ENCODE data around the gene DES.

Gene DES

DNA sequence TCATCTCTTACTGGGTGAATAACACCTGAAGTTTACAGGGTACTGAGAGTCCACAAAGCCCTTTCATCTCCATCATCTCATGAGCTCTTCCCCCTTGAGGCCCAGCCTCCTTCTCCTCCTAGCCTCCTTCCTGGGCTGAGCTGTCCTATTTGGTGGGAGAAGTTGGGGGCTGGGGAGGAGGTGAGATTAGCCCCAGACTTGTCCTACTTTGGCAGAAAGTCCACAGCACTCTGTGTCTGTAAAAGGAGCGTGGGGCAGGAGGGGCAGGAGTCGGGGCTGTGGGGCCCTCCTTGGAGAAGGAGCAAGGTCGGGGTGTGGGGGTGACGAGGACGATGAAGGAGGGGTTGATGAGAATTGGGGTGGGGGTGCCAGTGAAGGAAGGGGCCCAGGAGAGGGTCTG is 10.0 kb upstream of the DES start:
- Histone ChIP-seq H3K27me3 (replicated peaks; ENCODE audit: insufficient read depth, low read length) (peaks cover 3% of the 10 kb centered on the region; the same call in 1 of the 2 replicates), H4K20me1 (ENCODE audit: insufficient read depth, low read length) (no peaks in the 10 kb centered on the region), H3K9me2 (replicated peaks; ENCODE audit: insufficient read depth, low read length) (no peaks in the 10 kb centered on the region), H2AFZ (ENCODE audit: low read length) (no peak overlapping the region), H3F3A (ENCODE audit: insufficient read depth, low read length) (no peaks in the 10 kb centered on the region), H3K79me2 (ENCODE audit: low read length) (no peaks in the 10 kb centered on the region), H3K4me1 (ENCODE audit: low read length) (no peaks in the 10 kb centered on the region), H3K4me2 (ENCODE audit: low read depth, low read length) (no peak overlapping the region), H3K4me3 (ENCODE audit: low read length) (no peak overlapping the region), H3K9me3 (replicated peaks; ENCODE audit: insufficient read depth, low read length) (no peaks in the 10 kb centered on the region), H3K9ac (ENCODE audit: low read length) (no peak overlapping the region), H3K36me3 (replicated peaks; ENCODE audit: insufficient read depth, low read length) (no peaks in the 10 kb centered on the region), H3K27ac (ENCODE audit: low read length) (no peak overlapping the region)
- TF ChIP-seq, protein P1, sequence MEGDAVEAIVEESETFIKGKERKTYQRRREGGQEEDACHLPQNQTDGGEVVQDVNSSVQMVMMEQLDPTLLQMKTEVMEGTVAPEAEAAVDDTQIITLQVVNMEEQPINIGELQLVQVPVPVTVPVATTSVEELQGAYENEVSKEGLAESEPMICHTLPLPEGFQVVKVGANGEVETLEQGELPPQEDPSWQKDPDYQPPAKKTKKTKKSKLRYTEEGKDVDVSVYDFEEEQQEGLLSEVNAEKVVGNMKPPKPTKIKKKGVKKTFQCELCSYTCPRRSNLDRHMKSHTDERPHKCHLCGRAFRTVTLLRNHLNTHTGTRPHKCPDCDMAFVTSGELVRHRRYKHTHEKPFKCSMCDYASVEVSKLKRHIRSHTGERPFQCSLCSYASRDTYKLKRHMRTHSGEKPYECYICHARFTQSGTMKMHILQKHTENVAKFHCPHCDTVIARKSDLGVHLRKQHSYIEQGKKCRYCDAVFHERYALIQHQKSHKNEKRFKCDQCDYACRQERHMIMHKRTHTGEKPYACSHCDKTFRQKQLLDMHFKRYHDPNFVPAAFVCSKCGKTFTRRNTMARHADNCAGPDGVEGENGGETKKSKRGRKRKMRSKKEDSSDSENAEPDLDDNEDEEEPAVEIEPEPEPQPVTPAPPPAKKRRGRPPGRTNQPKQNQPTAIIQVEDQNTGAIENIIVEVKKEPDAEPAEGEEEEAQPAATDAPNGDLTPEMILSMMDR (IDR thresholded peaks at IDR 0.05; ENCODE audit: low read length) = no peak
- TF ChIP-seq EZH2phosphoT487 (IDR thresholded peaks at IDR 0.05; ENCODE audit: low read length) (no peak), EZH2 (optimal IDR thresholded peaks at IDR 0.05; ENCODE audit: low read depth, low read length) (no peak)
- no peak for DNase-seq

DNA sequence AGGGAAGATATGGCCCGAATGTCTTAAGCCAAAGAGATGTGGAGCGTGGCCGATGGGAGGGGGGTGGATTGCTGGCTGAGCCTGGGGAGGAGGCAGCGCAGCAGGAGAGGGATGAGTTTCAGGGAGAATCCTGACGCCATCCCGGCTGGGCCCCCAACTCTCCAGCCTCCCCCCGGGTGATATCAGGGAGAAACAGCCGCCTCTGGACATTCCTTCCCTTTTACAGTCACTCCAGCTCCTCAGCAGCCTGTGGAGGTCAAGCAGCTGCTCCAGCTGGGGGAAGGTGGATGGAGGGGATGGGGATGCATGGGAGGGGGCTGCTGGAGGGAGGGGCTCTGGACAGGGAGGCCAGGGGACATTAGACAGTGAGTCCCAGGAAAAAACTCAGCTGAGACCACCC is 9.5 kb upstream of the DES start:
- no peak for DNase-seq
- TF ChIP-seq EZH2 (optimal IDR thresholded peaks at IDR 0.05; ENCODE audit: low read depth, low read length) (no peak), EZH2phosphoT487 (IDR thresholded peaks at IDR 0.05; ENCODE audit: low read length) (no peak)
- TF ChIP-seq, protein P1 (IDR thresholded peaks at IDR 0.05; ENCODE audit: low read length) = no peak
- no peaks in the 10 kb centered on the region for H3K9me3 ChIP-seq (replicated peaks; ENCODE audit: insufficient read depth, low read length)
- H3K4me1 ChIP-seq (ENCODE audit: low read length) = no peaks in the 10 kb centered on the region
- H4K20me1 ChIP-seq (ENCODE audit: insufficient read depth, low read length) = no peaks in the 10 kb centered on the region
- no peak overlapping the region for H3K27ac ChIP-seq (ENCODE audit: low read length)
- no peaks in the 10 kb centered on the region for H3K79me2 ChIP-seq (ENCODE audit: low read length)
- peaks cover 3% of the 10 kb centered on the region; the same call in 1 of the 2 replicates for H3K27me3 ChIP-seq (replicated peaks; ENCODE audit: insufficient read depth, low read length)
- no peaks in the 10 kb centered on the region for H3K9me2 ChIP-seq (replicated peaks; ENCODE audit: insufficient read depth, low read length)
- no peak overlapping the region for H2AFZ ChIP-seq (ENCODE audit: low read length)
- H3K4me3 ChIP-seq (ENCODE audit: low read length) = no peak overlapping the region
- no peaks in the 10 kb centered on the region for H3K36me3 ChIP-seq (replicated peaks; ENCODE audit: insufficient read depth, low read length)
- no peaks in the 10 kb centered on the region for H3F3A ChIP-seq (ENCODE audit: insufficient read depth, low read length)
- no peak overlapping the region for H3K9ac ChIP-seq (ENCODE audit: low read length)
- H3K4me2 ChIP-seq (ENCODE audit: low read depth, low read length) = no peak overlapping the region

DNA sequence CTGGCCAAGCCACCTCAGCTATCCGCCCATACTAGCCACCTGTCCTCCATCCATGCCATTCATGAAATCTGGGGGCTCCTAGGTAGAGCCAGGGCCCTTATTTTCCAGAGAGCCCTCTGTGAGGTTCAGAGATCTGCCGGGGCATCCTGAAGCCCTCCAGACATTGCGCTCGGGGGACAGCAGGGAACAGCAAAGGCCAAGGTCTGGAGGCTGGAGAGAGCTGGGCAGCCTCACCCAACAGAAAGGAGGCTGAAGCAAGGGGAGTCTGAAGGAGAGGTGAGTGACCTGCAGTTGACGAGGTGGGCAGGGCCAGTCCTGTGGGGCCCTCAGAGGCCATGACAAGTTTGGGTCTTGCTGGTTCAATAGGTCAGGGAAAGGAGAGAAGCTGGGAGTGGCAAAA is 8.6 kb upstream of the DES start:
- Histone ChIP-seq H3K9me3 (replicated peaks; ENCODE audit: insufficient read depth, low read length) (no peaks in the 10 kb centered on the region), H3K4me3 (ENCODE audit: low read length) (no peak overlapping the region), H3K27ac (ENCODE audit: low read length) (no peak overlapping the region), H3K9ac (ENCODE audit: low read length) (no peak overlapping the region), H3K4me1 (ENCODE audit: low read length) (no peaks in the 10 kb centered on the region), H2AFZ (ENCODE audit: low read length) (no peak overlapping the region), H3F3A (ENCODE audit: insufficient read depth, low read length) (no peaks in the 10 kb centered on the region), H4K20me1 (ENCODE audit: insufficient read depth, low read length) (no peaks in the 10 kb centered on the region), H3K36me3 (replicated peaks; ENCODE audit: insufficient read depth, low read length) (no peaks in the 10 kb centered on the region), H3K9me2 (replicated peaks; ENCODE audit: insufficient read depth, low read length) (no peaks in the 10 kb centered on the region), H3K4me2 (ENCODE audit: low read depth, low read length) (no peak overlapping the region), H3K79me2 (ENCODE audit: low read length) (no peaks in the 10 kb centered on the region), H3K27me3 (replicated peaks; ENCODE audit: insufficient read depth, low read length) (peaks cover 13% of the 10 kb centered on the region)
- no peak for DNase-seq
- TF ChIP-seq, protein P1 (IDR thresholded peaks at IDR 0.05; ENCODE audit: low read length) = no peak
- TF ChIP-seq EZH2phosphoT487 (IDR thresholded peaks at IDR 0.05; ENCODE audit: low read length) (no peak), EZH2 (optimal IDR thresholded peaks at IDR 0.05; ENCODE audit: low read depth, low read length) (no peak)
